Stimulated activated CD8-positive, alpha-beta memory T cell treated with anti-CD3 and anti-CD28 coated beads, Interleukin-4, amount 100 ng/mL, for 24 hours (primary cell): Measurements from ENCODE around the gene PTTG1.

ENCODE experiments used
- DNase-seq: peaks from one replicate; pipeline ENCODE4 v3.0.0-alpha.2; 2020; ENCODE audit warnings: low read depth

PTTG1 gene

DNA sequence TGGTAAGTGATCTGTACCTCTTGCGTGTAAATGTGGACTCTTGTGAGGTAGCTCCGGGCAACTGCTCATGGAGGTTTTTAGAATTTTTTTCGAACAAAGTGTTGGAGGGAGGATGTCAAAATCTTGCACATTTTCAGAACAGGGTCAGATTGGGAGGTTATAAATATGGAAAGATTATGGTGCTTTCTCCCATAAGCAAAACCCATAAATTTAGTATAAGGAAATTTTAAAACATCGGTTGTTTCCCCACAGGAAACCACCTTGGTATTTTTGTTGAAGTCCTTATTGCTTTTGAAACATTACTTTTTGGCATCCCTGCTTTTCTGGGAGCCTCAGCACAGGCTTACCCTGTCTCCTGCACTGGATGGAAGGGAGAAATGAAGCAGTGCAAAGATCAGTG is 33.9 kb downstream of the PTTG1 start:
- no peak for DNase-seq

DNA sequence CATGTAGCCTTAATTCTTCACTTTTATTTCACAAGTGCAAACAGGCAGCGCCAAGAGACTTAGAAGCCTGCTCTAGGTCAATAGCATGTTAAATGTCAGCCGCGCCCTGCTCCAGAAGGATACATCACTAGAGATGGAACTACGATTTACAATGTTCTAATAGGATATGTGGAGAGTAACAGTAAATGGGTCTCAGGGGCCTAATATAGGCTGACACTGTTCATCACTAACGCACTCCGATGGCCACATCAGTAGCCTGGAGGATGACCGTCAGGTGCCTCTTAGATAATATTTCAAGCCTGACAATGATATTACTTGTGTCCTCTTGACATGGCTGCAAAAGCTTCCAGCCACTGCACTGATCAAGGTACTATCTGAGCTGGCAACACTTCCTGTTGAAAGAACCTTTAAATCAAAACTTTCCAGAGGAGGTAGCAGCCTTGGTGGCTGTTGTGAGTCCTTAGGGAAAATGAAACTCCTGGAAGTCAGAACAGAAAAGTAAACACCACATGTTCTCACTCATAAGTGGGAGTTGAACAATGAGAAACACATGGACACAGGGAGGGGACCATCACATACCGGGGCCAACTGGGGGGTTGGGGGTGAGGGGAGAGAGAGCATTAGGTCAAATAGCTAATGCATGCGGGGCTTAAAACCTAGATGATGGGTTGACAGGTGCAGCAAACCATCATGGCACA is 35.0 kb downstream of the PTTG1 start:
- DNase-seq, result no peak

DNA sequence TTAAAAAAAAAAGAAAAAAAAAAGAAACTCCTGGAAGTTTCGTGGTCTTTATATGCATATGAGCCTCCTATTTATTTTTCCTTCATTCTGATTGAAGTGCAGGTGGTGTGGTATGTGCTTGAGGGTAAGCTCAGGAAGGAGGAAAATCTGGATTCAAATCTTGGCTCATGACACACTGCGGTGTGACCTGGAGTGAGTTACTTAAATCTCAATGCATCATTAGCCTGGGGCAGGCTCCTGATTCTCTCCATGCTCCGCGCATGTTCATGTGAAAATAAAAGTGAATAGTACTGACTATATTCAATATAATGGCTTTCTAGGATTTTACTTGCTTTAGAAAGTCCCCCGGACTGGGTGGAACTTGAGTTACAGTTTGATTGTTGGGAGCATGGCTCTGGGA is 35.6 kb downstream of the PTTG1 start:
- no peak for DNase-seq

DNA sequence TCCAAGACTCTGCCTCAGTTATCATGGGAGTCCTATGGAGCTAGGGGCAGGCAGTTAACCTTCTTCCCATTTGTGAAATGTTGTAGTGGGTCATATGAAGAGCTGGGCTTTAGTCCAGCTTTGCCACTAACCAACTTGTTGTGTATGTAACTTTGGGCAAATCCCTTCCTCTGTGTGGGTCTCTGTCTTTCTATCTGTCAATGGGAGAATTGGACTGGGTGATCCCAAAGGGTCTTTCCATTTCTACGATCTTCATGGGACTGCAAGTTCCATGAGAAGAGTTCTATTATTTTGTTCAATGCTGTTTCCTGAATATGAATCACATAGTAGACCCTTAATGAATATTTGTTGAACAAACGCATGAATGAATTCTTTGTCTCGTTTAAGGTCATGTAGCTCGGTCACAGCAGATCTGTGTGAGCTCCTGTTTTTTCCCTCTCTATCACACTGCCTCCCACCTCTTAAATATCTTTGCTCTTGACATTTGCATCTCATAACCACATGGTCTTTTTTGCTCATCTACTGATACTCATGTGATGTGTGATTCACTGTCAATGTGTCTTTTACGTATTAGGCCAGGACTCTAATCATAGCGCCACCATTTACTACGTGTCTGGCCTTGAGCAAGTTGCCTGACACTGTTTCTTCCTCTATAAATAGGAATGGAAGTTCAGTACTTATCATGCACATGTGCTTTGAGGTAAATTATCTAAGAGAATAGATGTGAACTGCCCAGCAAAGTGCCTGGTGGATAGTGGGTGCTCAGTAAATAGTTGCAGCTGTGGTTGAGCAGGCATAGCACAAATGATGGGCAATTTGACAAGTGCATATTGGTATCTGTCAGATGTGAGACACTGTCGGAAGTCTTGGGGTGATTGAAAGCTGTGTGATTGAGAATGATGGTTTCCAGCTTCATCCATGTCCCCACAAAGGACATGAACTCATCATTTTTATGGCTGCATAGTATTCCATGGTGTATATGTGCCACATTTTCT is 37.4 kb downstream of the PTTG1 start:
- DNase-seq, result no peak

DNA sequence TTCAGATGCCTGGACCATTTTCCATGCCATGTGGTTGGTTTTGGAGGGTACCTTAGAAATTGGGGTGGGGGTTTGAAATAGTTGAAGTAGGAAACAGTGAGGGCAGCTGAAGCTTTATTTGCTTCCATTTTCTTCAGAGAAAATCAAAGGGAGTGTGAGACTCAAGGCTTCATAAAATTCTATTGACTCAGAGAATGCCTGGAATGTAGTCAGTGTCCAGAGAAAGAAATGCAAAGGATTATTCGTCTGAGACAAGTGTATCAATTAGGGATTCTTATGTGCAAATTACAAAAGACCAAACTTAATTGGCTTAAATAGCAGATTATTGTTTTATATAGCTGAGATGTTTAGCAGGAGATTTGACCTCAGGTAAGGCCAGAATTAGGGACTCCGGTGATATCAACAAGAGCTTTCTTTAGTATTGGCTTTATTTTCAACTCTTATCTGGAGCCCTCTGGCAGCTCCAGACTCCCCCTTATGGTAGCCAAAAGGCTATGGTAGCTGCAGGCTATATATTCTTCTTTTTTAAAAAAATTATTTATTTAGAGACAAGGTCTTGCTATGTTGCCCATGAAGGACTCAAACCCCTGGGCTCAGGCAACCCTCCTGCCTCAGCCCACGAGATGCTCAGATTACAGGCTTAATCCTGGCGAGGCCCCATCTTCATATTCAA is 38.9 kb downstream of the PTTG1 start:
- no peak for DNase-seq

DNA sequence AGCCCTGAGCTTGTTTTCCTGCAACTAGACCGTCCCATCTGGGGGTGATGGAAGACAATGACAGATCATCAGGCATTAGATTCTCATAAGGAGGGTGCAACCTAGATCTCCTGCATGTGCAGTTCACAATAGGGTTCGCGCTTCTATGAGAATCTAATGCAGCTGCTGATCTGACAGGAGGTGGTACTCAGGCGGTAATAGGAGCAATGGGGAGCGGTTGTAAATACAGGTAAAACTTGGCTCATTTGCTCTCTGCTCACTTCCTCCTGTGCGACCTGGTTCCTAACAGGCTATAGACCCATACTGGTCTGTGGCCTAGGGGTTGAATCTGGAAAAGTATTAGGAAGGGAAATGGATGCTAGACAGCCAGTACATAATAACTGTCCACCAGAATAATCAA is 39.7 kb downstream of the PTTG1 start:
- no peak for DNase-seq

DNA sequence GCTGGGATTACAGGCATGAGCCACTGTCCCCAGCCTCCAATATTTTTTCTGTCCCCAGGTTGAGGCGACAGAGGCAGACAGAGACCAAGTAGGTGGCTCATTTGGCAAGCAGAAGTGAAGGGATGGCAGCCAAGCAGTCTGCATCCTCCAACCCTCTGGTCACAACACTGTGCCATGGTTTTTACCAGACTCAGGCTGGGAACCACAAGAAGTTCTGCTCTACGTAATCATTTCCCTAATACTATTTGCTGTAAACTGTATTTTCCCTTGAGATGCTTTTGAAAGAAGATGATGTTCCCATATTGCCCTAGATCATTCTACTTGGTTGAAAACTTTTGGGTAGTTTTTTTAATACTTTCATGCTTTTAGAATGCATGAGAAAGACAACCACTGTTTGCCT is 40.5 kb downstream of the PTTG1 start:
- no peak for DNase-seq

DNA sequence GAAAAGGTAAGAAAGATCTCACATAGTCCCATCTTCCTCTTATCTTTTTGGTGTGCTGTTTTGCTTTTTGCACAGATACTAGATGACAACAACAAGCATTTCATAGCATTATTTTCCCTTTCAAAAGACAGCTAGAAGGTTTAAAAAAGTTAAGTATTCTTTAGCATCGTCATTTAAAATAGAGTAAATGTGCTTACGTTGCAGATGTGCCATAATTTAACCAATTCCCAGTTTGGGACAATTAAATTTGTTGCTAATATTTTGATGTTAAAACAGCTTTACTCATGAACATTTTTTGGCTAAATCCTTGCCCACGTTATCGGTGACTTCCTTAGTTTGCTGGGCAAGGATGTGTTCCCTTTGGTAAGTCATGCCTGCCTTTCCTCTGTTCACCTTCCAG is 41.6 kb downstream of the PTTG1 start:
- DNase-seq, result no peak

DNA sequence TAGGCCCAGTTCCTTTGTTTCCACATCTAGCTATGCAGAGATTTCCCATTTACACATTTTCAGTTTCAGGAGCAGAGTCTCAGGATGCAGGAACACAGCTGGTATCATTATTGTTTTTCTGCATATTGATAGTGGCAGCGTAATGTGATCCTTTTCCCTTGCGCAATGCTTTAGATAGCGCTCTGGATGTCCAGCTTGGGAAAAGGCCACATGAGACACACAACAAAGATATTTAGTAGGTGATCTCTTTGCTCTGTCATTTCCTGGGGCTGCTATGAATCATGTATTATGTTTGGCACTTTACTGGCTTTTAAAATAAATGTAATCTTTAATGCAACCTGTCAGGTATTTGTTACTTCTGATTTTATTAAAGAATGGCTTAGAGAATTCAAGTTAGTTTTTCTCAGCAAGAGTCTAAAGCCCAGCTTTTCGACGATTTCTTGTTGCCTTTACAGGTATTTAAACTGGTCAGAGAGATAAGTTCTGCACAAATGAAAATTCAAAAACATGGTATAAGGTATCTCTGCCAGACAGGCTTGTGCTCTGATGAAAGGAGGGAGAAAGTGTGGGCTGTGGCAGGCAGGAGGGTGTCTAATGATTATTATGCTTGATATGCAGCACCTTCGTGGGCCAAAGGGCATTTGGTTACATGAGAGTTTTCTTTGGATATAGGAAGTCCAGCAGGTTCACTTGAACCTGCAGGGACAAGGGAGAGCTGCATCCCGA is 42.2 kb downstream of the PTTG1 start:
- no peak for DNase-seq

DNA sequence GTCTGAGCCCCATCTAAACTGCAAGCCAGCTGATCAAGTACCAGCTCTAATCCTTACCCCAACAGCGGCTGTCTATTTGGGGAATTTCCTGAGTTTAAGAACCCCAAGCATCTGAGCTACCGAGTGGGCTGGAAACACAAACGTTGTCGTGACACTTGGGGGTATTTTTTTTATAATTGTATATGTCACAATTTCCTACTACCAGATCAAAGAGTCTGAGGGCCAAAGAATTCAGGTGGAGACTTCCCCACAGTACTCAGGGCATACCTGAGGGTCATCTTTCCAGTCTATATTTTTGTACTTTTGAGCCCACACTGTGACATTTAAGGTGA is 42.8 kb downstream of the PTTG1 start:
- no peak for DNase-seq

DNA sequence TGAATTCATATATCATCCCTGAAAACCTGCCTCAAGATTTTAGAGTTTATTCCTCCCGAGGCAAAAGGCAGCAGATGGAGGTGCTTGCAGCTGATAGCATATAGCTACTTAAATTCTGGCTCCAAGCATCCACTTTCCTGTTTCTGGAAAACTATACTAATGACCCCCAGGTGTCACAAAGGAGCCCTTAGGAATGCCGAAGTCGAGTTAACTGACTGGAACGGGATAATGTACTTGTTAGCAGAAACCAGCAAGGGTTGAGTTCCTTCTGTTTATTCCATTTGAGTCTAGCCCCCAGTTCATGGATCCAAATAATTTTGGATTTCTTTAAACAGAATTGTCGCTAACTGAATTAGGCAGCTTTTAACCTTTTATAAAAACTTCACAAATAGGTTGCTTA is 44.5 kb downstream of the PTTG1 start:
- DNase-seq, result no peak

DNA sequence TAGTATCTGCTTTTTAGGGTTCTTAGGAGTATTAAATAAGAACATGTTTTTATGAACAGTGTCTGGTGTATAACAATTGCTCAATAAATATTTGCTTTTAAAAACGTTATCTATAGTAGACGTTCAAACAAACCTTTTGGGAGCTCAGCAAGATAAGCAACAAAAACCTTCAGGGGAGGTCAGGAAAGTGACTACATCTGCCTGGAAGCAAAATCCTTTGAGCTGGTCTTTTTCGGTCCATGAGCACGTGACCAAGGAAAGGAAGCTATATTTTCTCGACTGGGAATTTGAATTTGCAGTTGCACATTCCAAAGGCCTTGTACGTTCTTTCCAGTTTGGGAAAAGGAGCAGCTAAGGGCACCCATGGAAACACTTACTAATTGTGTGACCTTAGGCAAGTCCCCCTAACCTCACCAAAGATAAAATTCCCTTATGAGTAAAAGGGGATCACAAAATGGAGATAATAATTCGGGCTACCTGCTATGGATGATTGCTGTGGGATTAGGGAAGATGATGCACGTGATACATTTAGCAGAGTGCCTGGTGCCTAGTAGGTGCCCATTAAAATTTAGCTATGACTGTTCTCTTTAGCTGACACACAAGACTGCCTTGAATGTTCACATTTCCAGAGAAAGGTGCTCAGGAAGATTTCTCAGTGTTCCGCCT is 45.4 kb downstream of the PTTG1 start:
- DNase-seq, result no peak

DNA sequence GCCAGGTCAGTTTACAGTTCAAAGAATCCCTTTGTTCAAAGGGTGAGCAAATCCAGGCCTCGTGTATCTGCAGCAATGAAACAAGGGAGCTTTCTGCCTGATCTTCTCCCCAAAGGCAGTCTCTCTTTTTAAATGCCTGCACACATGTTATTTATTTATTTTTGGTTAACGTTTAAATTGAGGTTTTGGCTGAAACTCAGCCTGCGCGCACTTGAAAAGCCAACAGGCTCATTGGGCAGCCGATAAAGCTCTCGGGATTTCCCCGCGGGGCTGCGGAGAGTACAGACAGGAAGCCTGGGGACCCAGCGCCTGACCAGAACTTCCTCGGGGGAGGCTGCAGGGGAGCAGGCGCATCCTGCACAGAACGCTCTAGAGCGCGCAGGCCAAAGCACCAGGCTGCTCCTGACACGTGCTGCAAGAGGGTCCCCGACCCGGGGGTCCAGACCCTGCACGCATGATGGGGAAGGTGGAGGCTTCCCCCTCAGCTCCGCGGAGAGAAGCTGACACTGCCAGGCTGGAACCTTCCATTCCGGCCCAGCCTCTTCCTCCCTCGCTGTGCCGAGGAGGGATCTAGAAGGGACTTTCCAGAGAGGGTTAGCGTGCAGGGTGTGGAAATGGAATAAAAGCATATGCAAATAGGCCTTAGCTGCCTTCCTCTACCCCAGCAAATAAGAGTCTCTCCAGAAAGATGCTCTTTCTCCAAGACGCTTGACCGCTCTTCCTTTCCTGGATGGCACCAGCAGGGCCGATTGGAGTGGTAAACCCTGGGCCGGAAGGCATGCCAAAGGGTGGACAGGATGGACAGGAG is 46.1 kb downstream of the PTTG1 start:
- peak; percentile 79 for DNase-seq

DNA sequence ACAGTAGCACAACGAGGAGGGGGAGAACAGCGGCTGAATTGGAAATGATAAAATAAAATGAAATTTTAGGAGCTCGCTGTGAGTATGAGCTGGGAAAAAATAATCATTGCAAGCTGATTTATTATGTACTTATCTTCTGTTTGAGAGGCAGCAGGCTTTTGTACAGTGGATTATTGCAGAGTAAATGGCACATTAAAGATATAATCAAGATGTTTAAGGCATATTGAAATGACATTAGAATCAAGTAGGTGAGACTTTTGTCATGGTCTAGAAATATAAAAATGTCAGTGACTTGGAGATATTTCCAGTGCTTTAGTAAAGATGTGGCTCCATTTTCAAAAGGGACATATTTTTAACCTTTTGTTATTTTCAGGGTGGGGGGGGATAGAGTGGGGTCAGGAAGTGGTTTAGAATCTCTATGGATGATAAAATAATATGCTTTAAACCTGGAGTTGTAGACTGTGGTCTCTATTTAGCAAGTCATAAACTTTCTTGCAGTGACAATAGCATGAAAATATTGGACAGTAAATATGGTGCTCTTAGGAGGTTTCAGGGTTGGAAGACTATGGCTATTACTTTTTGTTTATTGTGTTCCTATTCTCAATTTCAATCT is 46.8 kb downstream of the PTTG1 start:
- DNase-seq, result no peak

DNA sequence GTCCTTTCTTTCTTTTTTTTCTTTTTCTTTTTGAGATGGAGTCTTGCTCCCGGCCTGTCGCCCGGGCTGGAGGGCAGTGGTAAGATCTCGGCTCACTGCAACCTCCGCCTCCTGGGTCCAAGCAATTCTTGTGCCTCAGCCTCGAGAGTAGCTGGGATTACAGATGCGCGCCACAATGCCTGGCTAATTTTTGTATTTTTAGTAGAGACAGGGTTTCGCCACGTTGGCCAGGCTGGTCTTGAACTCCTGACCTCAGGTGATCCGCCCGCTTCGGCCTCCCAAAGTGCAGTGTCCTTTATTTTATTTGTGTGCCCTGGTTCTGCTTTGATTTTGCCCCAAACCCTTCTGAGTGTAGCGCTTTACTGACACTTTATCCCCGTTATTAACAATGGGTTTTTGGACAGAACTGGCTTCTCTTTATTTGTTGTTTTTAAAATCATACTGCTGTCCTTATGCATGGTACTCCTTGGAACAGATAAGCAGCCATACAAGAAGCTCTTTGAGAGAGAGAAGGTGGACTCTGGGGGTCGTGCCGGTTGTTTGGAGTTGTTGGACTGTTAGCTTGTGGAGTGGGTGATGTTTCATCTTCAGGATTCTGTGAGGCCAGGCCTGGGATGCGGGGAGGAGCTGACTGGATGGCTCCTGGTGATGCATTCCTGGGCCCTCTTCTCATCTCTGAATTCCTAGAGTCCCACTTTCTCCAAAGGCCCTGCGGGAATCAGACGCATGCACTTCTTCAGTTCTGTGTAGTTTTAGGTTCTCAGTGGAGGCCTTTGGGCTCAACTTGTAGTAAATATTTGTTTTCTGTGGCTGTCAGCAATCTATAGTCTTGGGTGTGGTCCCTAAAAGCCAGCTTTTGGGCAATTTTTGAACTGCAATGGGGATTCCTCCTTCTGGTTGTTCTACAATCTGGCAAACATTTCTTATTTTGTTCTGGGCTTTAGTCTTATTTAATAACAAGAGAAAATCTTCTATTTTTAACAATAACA is 47.8 kb downstream of the PTTG1 start:
- DNase-seq, result no peak

DNA sequence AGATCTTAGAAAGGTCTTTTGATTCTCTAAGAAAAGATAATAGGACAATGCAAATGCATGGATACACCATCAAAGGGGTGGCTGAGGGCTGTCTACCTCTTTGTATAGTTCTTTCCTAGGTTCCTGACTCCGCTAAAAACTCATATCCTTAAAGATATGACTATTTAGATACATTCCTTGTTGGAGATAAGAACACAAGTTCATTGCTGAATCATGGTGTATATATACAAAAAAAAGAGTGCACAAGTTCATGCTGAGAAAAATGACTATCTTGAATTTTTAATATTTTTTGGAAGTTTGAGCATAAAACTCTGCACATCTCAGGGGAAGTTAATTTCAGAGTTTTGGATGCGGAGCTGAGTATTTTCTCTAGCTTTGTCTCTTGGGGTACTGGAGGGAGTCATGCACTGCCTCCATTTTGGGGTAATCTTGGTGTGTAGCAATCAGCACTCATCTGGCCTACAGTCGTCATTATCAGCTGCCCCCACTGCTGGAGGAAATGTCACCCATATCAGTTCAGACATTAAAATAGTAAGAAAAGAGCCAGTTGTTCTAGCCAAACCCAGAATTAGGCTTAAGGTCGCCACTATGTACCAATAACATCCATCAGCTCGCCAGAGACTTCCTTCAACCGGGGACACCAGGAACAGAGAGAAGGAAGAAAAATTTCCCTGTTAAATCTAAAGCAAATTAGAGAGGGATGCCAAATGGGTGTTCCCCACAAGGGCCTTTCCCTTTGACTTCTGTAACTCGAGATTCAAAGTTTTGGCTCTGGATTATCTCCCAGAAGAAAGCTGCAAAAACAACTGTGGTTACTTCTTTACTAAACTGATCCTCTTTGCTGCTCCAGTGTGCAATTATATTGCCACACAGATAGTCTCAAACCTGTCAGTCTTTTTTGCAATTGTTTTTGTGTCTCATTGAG is 49.0 kb downstream of the PTTG1 start:
- DNase-seq, result no peak

DNA sequence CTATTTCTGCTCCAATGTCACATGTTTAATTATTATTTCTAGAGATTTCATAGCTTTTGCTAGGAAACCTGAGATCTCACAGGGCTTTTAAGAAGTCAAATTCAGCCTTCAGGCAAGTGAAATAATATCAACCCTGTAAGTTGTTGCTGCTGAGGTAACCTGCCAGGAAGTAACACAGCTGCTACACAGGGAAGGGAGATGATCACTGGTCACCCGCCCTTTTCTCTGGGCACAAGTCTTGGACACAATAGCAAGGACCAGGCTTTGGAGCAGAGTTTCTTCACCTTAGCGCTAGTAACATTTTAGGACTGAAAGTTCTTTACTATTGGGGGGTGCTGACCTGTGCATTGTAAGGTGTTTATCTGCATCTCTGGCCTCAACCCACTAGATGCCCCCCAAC is 50.1 kb downstream of the PTTG1 start:
- DNase-seq, result no peak

DNA sequence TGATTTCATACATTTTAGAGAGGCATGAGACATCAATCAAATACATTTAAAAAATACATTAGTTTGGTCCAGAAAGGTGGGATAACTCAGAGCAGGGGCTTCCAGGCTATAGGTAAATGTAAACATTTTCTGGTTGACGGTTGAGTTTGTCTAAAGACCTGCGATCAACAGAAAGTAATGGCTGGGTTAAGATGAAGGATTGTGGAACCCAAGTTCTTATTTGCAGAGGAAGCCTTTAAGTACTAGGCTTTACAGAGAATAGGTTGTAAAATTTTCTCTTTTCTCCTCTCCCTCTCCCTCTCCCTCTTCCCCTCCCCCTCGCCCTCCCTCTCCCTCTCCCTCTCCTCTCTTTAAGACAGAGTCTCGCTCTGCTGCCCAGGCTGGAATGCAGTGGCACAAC is 50.8 kb downstream of the PTTG1 start:
- DNase-seq, result no peak
